HEK293 (cell line): ENCODE results near the gene B4GAT1.

Source experiments
- MYNN ChIP-seq: fragments of 450-650 bp; formaldehyde crosslinking; IDR thresholded peaks from 2 replicates; pipeline ENCODE4 v1.5.1; 2016; ENCODE audit warnings: missing biosample characterization, missing genetic modification characterization, borderline replicate concordance
- ZNF626 ChIP-seq: fragments of 450-650 bp; sonication (Bioruptor Pico); formaldehyde crosslinking; IDR thresholded peaks from 2 replicates; pipeline ENCODE4 v1.5.1; 2018; ENCODE audit warnings: missing biosample characterization, missing genetic modification characterization, inconsistent platforms
- TF ChIP-seq, protein P1 (sequence below): fragments of 450-650 bp; formaldehyde crosslinking; IDR thresholded peaks from 2 replicates; pipeline ENCODE4 v1.5.1; 2016; ENCODE audit warnings: missing biosample characterization, missing genetic modification characterization
- TF ChIP-seq, protein P2 (sequence below): sonication (generic); formaldehyde crosslinking; IDR thresholded peaks from 2 replicates; pipeline ENCODE4 v1.8.1; 2022; ENCODE audit warnings: mild to moderate bottlenecking, moderate library complexity, missing genetic modification reagents

DNA sequence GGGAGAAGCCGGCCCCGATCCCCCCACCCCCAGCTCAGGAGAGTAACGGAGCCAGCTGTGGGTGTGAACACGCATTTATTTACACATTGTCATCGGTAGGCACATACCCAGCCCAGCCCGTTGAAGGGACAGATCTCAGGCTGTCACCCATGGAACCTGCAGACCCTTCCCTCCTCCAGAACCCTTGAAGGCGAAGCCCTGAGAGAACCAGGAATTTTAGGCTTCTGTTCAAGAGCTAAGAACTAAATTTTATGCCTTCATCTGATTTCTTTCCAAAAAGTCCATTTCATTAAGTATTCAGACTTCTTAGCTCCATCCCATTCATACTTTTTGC is 2.1 kb downstream of the B4GAT1 start:
- TF ChIP-seq, protein P1, sequence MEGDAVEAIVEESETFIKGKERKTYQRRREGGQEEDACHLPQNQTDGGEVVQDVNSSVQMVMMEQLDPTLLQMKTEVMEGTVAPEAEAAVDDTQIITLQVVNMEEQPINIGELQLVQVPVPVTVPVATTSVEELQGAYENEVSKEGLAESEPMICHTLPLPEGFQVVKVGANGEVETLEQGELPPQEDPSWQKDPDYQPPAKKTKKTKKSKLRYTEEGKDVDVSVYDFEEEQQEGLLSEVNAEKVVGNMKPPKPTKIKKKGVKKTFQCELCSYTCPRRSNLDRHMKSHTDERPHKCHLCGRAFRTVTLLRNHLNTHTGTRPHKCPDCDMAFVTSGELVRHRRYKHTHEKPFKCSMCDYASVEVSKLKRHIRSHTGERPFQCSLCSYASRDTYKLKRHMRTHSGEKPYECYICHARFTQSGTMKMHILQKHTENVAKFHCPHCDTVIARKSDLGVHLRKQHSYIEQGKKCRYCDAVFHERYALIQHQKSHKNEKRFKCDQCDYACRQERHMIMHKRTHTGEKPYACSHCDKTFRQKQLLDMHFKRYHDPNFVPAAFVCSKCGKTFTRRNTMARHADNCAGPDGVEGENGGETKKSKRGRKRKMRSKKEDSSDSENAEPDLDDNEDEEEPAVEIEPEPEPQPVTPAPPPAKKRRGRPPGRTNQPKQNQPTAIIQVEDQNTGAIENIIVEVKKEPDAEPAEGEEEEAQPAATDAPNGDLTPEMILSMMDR (tag by site-specific recombination), result no peak
- TF ChIP-seq, protein P2, sequence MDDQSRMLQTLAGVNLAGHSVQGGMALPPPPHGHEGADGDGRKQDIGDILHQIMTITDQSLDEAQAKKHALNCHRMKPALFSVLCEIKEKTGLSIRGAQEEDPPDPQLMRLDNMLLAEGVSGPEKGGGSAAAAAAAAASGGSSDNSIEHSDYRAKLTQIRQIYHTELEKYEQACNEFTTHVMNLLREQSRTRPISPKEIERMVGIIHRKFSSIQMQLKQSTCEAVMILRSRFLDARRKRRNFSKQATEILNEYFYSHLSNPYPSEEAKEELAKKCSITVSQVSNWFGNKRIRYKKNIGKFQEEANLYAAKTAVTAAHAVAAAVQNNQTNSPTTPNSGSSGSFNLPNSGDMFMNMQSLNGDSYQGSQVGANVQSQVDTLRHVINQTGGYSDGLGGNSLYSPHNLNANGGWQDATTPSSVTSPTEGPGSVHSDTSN (CRISPR knock-in tag), result no peak
- TF ChIP-seq ZNF626, result no peak
- no peak for TF ChIP-seq MYNN (tag by site-specific recombination)
